OCI-LY7 (cell line): ENCODE results near the gene GALNT2. TPM values are rescaled to one million over a fixed set of nuclear protein-coding genes. Genes with fewer than 3 reads are reported as not detected.

ENCODE experiments used
- BruUV-seq: library from RNA; stranded (reverse); fragments of 400-500 nt; replicated peaks from 2 replicates; lab custom pipeline; 2021; lab: Mats Ljungman, UMichigan
- CTCF ChIA-PET: fragments of 300-600 bp; sonication (Branson Sonifier 250); formaldehyde crosslinking; loops from one replicate; lab custom pipeline; 2022; ENCODE audit warnings: antibody characterized with exemption; ENCODE audit not compliant: unreplicated experiment; lab: Charles Lee
- POLR2A ChIA-PET: fragments of 300-600 bp; sonication (Branson Sonifier 250); formaldehyde crosslinking; loops from one replicate; lab custom pipeline; 2022; ENCODE audit warnings: antibody characterized with exemption; lab: Charles Lee
- DNase-seq: peaks from one replicate; pipeline ENCODE4 v3.0.0-alpha.2; 2015; ENCODE audit warnings: low spot score
- H2AFZ ChIP-seq: fragments of 200-600 bp; sonication (generic), shearing (Covaris generic); 2 replicates; pipeline ENCODE4 v1.6.1; 2014; ENCODE audit warnings: mild to moderate bottlenecking, antibody characterized with exemption, low read length, moderate library complexity
- H3K27ac ChIP-seq: fragments of 200-600 bp; sonication (generic); 2 replicates; pipeline ENCODE4 v1.5.1; 2014; ENCODE audit warnings: mixed run types, low read depth, mild to moderate bottlenecking, moderate library complexity, low read length, inconsistent platforms; ENCODE audit not compliant: poor library complexity, severe bottlenecking
- H3K36me3 ChIP-seq: fragments of 200-600 bp; sonication (generic); 2 replicates; pipeline ENCODE4 v1.6.1; 2014; ENCODE audit warnings: mild to moderate bottlenecking, antibody characterized with exemption, low read length, moderate library complexity, mixed read lengths; ENCODE audit not compliant: insufficient read depth
- H3K4me1 ChIP-seq: fragments of 200-600 bp; sonication (generic); 2 replicates; pipeline ENCODE4 v1.5.1; 2014; ENCODE audit warnings: mild to moderate bottlenecking, low read length; ENCODE audit not compliant: insufficient read depth, poor library complexity, severe bottlenecking
- H3K4me2 ChIP-seq: fragments of 200-600 bp; sonication (generic); 2 replicates; pipeline ENCODE4 v1.6.1; 2014; ENCODE audit warnings: mild to moderate bottlenecking, low read length
- H3K4me3 ChIP-seq: fragments of 200-600 bp; sonication (generic); 2 replicates; pipeline ENCODE4 v1.5.1; 2014; ENCODE audit warnings: mild to moderate bottlenecking, low read depth, low read length; ENCODE audit not compliant: poor library complexity, severe bottlenecking
- H3K79me2 ChIP-seq: fragments of 200-600 bp; sonication (generic); 2 replicates; pipeline ENCODE4 v1.6.1; 2016; ENCODE audit warnings: low read depth, mild to moderate bottlenecking, low read length, moderate library complexity, mixed read lengths; ENCODE audit not compliant: insufficient read depth
- H3K9me2 ChIP-seq: fragments of 200-600 bp; sonication (generic); 2 replicates; pipeline ENCODE4 v1.6.1; 2016; ENCODE audit warnings: mild to moderate bottlenecking, low read length, mixed read lengths; ENCODE audit not compliant: insufficient read depth
- H3K9me3 ChIP-seq: fragments of 200-600 bp; sonication (generic); 2 replicates; pipeline ENCODE4 v1.6.1; 2014; ENCODE audit warnings: mild to moderate bottlenecking, mixed run types, low read length, mixed read lengths
- H4K20me1 ChIP-seq: fragments of 200-600 bp; sonication (generic); 2 replicates; pipeline ENCODE4 v1.6.1; 2014; ENCODE audit warnings: mild to moderate bottlenecking, antibody characterized with exemption, low read length, moderate library complexity, mixed read lengths; ENCODE audit not compliant: insufficient read depth
- EZH2phosphoT487 ChIP-seq: fragments of 200-600 bp; sonication (generic); IDR thresholded peaks from 2 replicates; pipeline ENCODE4 v1.6.1; 2018; ENCODE audit warnings: low read depth, borderline replicate concordance, mild to moderate bottlenecking, mixed run types, antibody characterized with exemption, low read length, moderate library complexity, mixed read lengths
- intact Hi-C: fragments of 100-400 bp; cut with micrococcal nuclease; formaldehyde crosslinking; loops from one replicate; pipeline ENCODE4 v1.10.0; 2022; ENCODE audit not compliant: unreplicated experiment
- total RNA-seq, 2 experiments: library from RNA; depleted of rRNA in 1 of 2; stranded (reverse); fragments of >200 nt in 1 of 2; shearing (Covaris generic) in 1 of 2; gene quantifications; 2 replicates each; pipeline ENCODE4 v1.2.3, GENCODE V29; 2014 to 2022
- TF ChIP-seq, protein P1 (sequence below): fragments of 200-600 bp; sonication (generic); conservative IDR thresholded peaks from 2 replicates; pipeline ENCODE4 v1.5.1; 2014; ENCODE audit warnings: mild to moderate bottlenecking, antibody characterized with exemption, low read length, moderate library complexity, mixed read lengths

GALNT2 gene
- total RNA-seq, 2 experiments from 2014 or later = 29.9 to 67.3 TPM

GRCh38 chr1:230141797-230142607, 75.0 kb downstream of the GALNT2 start:
- Histone ChIP-seq H3K4me2 (no peak overlapping the region; the same call in 1 of the 2 replicates), H2AFZ (no peak overlapping the region), H4K20me1 (no peaks in the 10 kb centered on the region), H3K4me3 (no peak overlapping the region), H3K27ac (no peak overlapping the region), H3K9me3 (no peaks in the 10 kb centered on the region), H3K79me2 (peaks cover 32% of the 10 kb centered on the region; the same call in 1 of the 2 replicates), H3K4me1 (peaks cover 75% of the 10 kb centered on the region), H3K9me2 (no peaks in the 10 kb centered on the region), H3K36me3 (no peaks in the 10 kb centered on the region)
- BruUV-seq = no TSS peak
- TF ChIP-seq EZH2phosphoT487 = no peak
- TF ChIP-seq, protein P1, sequence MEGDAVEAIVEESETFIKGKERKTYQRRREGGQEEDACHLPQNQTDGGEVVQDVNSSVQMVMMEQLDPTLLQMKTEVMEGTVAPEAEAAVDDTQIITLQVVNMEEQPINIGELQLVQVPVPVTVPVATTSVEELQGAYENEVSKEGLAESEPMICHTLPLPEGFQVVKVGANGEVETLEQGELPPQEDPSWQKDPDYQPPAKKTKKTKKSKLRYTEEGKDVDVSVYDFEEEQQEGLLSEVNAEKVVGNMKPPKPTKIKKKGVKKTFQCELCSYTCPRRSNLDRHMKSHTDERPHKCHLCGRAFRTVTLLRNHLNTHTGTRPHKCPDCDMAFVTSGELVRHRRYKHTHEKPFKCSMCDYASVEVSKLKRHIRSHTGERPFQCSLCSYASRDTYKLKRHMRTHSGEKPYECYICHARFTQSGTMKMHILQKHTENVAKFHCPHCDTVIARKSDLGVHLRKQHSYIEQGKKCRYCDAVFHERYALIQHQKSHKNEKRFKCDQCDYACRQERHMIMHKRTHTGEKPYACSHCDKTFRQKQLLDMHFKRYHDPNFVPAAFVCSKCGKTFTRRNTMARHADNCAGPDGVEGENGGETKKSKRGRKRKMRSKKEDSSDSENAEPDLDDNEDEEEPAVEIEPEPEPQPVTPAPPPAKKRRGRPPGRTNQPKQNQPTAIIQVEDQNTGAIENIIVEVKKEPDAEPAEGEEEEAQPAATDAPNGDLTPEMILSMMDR = no peak
- ChIA-PET POLR2A (interaction anchor here (0.5 to 7.3 kb wide), 6 partner anchors 9 to 58 kb away, joined by 3 to 65 read pairs (median 4); no protein-coding TSS in a partner anchor), CTCF (no interaction called here)
- intact Hi-C loops = no loop called here
- no peak for DNase-seq

DNA sequence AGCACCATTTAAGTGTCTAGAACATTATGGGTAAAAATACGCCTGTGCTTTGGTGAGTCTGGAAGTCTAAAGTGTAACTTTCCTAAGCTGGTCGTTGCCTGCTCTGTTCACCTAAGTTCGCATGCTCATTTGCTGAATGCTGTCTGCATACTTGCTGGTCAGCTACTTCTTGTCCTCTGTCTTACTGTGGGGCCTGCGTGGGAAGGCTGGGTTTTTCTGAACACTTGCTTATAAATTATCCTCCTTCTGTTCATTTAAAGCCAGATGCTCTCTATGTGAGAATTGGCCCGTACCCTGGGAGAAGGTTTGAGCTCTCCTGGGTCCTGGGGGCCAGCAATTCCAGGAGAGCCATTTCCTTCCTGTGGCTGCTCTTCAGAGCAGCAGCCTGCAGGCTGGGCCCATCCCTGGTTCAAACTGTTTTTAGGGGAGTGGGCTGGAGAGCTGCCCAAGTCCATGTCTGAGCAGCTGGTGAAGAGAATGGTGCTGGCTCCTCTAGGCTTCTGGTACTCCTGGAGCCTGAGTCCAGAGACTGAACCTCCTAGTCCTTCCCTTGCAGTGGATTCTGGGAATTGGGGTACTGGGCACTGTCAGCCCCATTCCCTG, 75.7 kb downstream of the GALNT2 start:
- H3K4me2 ChIP-seq = peak overlapping the region; percentile 74
- intact Hi-C loops = no loop called here
- no peak overlapping the region for H2AFZ ChIP-seq
- BruUV-seq = no TSS peak
- peaks cover 76% of the 10 kb centered on the region for H3K4me1 ChIP-seq
- CTCF ChIA-PET = no interaction called here
- no peaks in the 10 kb centered on the region for H4K20me1 ChIP-seq
- TF ChIP-seq EZH2phosphoT487 = no peak
- TF ChIP-seq, protein P1 = no peak
- H3K9me3 ChIP-seq = no peaks in the 10 kb centered on the region
- H3K4me3 ChIP-seq = no peak overlapping the region
- POLR2A ChIA-PET = interaction anchor here (0.5 to 7.3 kb wide), 5 partner anchors 8 to 57 kb away, joined by 3 to 65 read pairs (median 4); no protein-coding TSS in a partner anchor
- H3K9me2 ChIP-seq = no peaks in the 10 kb centered on the region
- peak overlapping the region; percentile 95 for H3K27ac ChIP-seq
- H3K79me2 ChIP-seq = peaks cover 39% of the 10 kb centered on the region; the same call in 1 of the 2 replicates
- H3K36me3 ChIP-seq = no peaks in the 10 kb centered on the region
- no peak for DNase-seq
